Iris pigment epithelial cell (primary cell): ENCODE measurements around the gene RPGRIP1L.

Experiments used
- DNase-seq: peaks from one replicate; pipeline ENCODE4 v3.0.0-alpha.2; 2011; ENCODE audit warnings: low read depth

Gene RPGRIP1L

DNA sequence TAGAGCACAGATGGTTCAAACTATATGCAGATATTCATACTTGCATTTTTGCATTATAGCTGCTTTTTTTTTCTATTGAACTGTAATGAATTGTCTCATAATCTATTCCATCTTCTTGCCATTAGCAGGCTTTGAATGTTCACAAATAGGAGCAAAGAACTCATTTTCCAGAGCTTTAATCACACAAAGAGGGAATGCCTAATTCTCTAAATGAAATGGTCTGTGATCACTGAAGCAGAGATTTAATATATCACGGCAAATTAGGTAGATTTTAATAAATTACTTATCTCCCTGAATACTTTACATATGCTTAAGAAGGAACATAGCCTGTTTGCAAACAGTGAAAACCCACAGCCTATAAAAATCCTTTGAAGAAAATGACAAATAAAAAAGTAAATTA is 103.0 kb downstream of the RPGRIP1L start:
- no peak for DNase-seq

DNA sequence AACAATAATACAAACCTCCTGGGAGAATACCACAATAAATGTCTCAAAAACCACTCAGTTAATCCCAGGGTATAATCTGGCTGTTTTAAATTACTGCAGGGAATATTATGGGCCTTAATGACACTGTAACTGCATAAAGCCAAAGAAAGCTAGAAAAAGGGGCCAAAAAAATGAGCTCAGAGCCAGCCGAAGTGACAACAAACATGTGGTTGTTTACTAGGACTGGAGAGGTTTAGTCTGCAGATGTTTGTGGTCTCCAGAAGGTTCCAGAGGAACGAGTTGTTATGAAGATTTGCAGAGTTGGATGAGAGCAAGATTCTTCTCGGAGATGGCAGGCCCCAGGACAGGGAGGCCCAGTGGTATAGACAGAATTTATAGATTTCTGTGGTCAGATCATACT is 103.5 kb downstream of the RPGRIP1L start:
- DNase-seq = peak; percentile 4

DNA sequence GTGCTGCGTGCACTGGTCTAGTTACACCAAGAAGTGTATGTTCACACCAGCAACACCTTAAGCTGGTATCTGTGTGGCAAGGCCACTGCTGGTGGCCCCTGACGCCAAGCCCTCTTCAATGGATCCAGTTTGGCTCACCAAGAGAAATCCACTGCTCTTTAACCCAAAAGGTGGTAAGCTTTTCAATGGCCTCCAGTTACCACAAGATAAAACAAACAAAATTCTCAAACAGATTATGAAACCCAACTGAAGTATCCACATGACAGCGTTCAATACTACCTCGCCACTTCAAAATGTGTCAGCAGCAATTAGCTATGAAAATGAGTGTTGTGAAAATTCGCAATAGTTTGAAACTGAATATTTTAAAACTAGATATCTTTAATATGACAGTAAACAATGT is 104.1 kb downstream of the RPGRIP1L start:
- DNase-seq = no peak

DNA sequence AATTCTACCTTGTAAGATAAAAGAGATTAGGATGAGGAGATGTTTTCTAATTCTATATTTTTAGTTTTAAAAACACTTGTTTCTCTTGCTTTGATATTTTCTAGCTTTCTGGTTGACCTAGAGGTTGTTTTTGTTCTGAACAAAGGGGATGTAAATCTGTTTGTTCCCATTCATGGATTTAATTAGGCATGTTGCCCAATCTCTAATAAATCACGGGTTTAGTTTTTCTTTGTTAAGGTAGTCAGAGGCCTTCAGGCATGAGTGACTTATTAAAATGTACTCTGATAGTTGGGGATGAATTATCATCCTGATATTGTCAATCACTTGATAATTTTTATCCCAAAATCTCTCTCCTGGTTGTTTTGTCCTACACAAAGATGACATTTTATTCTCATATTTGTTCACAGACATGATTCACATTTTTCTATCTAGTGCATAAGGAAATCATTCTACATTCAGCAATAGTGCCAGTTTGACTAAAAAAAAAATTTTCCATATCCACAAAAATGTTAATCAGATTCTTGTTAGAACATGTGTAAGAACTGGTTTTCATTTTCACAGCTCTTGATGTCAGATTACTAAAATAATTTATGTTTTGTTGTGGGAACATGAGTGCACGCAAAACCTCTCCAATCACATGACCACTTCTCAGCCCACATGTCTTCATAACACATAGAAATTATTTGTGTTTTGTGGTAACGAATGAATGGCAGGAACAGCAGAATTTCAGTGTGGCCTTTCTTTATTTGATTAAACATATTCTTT is 105.0 kb downstream of the RPGRIP1L start:
- no peak for DNase-seq

DNA sequence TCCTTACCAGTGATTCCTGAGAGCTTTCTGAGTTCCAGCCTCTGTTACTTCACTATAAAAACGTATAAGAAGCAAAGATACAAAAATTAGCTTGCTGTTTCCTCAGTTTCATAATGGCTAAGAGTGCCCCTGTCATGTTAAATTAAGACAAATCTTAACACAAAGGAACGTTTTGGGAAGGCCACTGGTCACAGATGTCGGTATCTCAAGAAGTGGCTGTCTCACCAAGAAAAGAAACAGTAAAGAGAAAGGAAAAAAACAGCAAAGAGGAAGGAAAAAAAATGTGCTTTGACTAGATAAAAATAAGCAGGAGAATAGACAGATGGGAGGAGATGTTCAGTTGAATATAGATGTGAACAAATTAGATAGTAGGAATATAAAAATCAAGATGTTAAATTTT is 105.9 kb downstream of the RPGRIP1L start:
- no peak for DNase-seq

DNA sequence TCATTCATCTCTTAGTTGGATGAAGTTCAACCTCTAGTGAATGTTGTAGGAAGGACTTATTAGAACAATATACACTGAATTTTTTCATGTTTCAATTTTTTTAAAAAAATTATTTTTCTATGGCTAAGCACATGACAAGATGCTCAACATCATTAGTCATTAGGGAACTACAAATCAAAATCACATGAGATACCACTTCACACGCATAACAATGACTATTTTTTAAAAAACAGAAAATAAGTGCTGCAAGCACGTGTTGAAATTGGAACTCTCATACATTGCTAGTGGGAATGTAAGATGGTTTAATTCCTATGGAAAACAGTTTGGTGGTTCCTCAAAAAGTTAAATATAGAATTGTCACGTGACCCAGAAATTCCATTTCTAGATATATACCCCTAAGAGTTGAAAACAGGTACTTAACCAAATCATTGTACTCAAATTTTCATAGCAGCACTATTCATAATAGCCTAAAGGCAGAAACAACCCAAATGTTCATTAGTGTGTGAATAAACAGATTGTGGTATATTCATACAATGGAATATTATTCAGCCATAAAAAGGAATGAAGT is 115.5 kb downstream of the RPGRIP1L start:
- DNase-seq = no peak

DNA sequence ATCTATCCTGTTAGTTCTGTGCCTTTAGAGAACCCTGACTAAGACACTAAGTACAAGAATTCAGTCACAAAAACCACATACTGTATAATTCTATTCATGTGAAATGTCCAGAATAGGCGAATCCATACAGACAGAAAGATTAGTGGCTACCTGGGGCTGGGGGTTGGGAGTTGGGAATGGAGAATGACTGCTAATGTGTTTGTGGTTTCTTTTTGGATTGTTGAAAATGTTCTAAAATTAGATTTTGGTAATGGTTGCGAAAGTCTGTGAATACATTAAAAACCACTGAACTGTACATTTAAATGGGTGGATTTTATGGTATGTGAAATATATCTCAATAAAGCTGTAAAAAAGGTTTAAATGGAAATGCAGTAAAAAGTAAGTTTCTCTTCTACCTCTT is 120.3 kb downstream of the RPGRIP1L start:
- no peak for DNase-seq

DNA sequence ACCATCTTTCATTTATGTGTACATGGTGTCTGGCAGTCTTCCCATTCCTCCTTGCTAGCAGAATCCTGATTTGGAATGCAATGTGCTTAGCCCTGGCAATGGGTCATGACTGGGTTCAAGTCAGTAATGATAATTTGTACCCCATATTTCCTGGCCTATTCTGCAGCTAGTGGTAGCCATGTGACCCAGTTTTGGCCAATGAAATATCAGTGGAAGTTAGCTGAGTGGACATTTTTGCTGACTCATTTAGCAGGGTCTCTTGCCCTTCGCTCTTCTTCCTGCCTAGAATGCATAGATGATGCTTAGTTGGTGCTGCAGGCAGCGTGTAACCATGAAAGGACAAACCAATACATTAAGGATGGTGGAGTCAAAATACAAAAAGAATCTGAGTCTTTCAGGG is 121.9 kb downstream of the RPGRIP1L start:
- no peak for DNase-seq

DNA sequence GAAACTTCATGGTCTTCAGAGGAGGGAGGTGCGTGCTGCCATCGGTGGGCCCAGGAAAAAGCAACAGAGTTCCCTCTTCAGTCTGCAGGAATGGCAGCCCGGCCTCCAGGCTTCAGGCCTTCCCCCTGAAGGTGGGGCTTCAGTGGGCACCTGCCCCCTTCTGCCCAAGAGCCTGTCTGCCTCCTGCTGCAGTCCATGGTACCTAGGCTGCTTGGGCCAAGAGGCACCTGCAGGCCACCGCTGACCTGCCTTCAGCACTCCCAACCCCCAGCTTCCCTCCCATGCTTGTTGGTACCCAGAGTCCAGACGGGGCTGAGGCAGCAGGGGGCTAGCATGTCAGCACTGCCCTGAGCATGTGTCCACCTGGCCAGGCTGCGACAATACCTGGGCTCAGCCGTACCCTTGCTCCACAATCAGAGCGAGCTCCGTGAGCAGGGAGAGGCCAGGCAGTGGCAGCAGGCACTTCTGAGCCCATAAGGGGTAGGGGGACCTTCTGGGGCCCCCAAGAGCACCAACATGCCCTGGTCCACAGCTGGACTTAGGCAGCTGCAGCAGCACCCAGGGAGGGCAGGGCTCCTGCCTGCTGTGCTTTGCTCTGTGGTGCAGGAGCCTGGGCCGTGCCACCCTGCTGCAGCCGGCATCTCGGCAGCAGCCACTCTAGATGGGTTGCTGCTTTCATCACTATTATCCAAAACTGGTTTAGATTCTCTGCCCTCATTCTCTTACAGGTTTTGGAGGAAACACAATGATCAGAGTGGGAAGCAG is 123.4 kb downstream of the RPGRIP1L start:
- DNase-seq = no peak

DNA sequence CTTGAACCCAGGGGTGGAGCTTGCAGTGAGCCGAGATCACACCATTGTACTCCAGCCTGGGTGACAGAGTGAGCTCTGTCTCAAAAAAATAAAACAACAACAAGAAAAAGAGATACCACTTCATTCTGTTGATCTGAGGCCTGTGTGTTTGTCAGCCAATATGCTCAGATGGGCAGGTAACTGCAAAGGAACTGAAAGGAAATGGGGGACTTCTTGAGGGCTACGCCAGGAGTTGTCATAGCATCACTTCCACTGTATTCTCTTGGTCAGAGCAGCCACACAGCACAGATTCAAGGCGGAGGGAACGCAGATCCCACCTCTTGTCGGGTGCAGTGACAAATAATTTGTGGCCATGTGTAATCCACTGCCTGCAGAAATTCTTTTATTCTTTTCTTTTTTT is 126.8 kb downstream of the RPGRIP1L start:
- no peak for DNase-seq

DNA sequence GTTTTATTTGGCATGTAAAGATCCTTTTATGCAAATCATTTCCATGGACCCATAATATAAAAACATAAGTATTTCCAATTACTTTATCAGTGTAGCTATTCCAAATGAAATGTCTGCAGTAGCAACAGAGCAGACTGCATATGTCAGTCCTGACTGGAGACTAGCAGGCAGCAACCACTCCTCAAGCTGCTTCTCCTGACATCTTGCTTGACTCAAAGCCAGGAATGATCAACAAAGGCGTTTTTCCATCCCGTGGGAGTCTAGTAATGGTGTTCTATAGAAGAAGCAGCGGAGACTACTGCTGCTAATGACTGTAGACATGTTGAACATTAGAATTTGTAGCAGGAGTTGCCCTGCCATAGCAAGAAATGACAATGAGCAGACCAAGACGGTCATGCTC is 127.4 kb downstream of the RPGRIP1L start:
- DNase-seq = no peak

DNA sequence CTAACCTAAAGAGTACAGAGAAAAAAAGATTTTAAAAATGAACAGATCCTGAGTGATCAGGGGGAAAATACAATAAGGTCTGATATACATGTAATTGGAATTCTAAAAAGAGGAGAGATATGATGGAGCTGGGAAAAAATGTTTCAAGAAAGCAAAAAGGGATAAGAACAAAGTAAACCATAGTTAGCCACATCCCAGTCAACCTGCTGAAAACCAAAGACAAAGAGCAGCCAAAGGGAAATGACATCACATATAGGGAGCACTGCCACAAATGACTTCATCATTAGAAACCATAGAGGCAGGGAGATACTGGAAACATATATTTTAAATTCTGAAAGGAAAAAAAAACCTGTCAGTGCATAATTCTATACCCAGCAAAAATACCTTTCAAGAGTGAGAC is 131.9 kb downstream of the RPGRIP1L start:
- DNase-seq = no peak

DNA sequence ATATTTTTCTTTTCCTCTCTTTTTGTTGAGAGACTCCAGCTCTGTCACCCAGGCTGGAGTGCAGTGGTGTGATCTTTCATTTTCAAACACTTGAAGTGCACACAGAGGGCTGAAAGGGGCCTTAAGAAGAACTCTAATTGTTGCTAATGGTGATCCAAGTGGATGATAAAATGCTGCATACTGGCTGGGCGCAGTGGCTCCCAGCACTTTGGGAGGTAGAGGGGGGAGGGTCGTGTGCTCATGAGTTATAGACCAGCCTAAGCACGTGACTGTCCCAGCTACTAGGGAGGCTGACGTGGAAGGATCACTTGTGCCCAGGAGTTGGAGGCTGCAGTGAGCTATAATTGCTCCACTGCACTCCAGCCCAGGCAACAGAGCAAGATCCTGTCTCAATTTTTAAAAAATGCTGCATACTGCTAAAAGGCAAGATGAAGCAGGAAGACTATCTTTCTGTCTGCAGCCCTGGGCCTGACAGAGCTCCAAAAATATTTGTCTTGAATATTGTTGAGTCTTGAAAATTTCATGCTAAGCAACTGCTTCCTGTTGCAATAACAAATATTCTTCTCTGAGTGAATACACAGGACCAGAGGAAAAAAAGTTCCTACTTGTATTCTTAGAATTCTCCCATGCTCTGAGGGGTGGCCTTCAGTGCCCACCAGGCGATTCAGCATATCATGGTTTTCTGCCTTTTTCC is 137.0 kb downstream of the RPGRIP1L start:
- DNase-seq = no peak

DNA sequence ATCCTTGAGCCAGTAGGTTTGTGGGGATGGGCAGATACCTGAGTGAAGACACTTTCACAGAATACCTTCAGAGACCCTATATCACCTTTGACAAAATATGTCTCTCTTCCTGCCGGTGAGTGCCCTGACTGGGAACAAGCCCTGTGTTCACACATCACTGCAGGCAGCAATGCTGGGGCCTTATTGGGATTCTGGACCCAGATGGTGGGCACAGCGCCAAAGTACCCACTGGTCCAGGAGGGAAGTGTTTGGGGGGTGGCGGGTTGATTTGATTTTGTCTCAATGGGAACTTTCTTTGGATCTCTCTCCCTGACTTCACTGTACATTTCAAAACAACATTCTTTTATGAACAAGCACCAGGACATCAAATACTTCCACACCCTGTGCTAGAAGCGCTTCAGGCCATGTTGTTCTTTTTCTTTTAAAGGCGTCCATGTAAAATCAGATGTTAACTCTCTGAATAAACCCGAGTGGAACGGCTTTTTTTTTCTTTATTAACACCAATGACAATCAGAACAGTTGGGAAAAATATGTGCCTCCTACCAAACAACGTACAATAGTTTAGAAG is 138.3 kb downstream of the RPGRIP1L start:
- DNase-seq = no peak

DNA sequence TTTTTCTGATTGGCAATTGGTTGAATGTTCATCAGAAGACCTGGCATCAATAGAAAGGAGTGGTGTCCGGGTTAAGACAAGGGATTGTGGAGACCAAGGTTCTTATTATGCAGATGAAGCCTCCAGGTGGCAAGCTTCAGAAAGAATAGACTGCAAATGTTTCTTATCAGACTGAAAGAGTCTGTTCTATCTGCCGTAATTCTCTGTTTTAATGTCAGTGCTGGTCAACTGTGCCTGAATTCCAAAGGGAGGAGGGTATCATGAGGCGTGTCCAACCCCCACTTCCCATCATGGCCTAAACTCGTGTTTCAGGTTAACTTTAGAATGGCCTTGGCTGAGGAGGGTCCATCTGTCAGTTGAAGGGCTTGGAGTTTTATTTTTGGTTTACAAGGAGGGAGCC is 140.2 kb downstream of the RPGRIP1L start:
- DNase-seq = no peak

DNA sequence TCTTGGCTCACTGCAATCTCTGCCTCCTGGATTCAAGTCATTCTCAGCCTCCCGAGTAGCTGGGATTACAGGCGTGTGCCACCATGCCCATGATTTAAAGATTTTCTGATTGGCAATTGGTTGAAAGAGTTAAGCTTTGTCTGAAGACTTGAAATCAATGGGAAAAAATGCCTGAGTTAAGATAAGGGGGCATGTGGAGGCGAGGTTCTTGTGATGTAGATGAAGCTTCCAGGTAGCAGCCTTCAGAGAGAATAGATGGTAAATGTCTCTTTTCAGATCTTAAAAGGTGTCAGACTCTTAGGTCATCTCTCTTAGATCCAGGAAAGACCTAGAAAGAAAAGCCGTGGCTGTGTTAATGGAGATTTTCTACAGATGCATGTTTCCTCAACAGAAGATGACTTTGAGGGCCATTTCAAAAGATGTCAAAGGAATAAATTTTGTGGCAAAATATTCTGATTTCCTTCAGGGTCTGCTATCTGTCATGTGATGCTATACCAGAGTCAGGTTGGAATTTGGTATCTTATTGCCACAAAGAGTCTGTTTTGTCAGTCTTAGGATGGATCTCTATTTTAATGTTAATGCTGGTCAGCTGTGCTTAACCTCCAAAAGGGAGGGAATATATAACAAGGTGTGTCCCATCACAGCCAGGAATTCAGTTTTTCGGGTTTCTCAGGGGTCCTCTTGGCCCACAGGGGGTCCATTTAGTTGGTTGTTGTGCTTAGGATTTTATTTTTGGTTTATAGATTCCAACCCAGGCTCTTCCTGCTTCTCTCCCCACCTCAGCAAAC is 142.4 kb downstream of the RPGRIP1L start:
- no peak for DNase-seq

DNA sequence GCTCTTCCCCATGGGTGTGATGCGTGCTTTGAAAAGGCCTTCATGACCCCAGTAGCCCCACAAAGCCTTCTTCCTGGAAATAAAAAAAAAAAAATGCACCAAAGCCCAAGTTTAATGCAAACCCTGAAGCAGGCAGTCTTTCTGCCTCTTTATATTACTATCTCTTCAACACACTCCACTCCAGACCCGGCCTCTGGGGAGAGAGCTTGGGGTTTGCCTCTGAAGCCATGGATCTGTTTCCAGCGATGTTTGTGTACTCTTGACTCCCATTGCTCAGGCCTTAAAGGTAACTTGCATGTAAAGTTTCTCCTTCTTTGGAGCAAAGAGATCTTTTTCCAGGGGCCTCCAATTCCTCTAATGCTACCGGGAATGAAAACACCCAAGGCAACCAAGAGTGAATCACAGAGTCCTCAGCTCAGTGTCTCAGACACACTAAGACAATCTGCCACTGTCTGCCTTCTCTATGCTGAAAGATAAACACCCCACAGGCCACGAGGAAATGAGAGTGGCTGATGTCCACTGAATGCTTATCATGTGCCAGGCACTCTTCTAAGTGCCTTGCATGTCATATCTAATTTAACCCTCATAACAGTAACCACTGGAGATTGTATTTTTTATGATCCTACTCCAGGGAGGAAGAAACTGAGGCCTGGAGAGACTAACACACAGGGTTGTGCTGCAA is 144.2 kb downstream of the RPGRIP1L start:
- no peak for DNase-seq

DNA sequence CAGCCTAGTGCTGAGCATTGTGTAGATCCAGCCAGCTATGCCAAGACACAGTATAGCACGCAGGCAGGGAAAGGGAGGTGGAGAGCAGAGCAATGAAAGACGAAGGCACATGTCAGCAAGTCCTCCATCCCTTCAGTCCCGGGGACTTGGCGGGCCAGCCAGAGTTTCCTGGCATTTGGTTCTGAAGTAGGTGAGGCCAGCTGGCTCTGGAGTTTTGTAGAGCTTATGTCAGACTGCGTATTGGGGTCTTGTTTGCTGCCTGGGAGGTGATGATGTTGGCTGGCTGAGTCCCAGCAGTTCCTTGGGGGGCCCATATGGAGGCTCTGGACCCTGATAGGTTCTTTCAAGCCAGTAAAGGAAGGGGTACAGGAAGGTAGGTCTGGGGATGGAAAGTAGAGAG is 144.9 kb downstream of the RPGRIP1L start:
- no peak for DNase-seq

DNA sequence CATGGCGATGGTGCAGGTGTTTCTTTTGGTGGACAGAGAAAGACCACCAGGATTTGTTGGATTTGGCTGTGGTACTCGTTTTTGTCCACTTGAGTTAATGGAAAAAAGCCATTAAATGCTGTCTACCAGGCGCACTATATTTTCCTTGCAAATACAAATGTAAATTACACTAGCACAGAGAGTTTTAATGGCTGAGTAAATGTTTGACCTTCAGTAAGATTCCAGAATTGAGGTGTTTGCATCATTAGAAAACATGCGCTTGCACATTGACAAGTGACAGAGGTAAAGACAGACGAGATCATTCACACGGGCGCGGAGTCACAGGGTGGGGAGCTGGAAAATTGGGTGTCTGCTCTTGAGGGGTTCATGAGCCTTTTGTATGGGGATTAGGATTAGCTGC is 147.1 kb downstream of the RPGRIP1L start:
- no peak for DNase-seq

DNA sequence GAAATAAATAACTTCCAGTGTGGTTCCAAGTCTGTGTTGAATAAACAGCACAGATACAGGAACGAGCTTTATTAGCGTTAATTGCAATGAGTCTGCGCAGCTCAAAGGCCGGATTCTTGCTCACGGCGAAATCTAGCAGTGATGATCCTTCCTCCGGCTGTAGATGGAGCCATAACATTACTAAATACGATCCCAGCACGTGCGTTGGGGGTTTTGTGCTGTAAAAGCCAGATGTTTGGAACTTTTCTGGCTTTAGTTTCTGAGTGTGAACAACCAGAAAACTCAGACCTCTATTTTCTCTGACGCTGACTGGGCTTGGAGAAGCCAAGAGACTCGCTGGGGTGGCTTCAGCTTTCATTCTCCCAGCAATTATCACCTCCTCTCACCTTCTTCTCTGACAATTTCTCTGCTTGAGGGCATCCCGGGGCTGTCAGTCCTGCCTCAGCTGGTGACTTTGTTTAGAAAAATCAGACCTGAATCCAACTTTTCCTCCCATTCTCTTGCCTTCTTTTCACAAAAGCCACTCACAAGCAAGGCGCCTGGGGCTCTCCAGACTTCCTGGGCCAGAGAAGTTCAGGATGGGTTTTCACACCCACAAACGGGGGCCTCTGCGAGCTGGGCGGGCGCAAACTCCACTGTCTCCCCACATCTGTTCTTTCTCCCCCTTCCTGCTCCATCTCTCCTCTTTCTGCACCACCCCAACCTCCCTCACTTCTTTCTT is 153.5 kb downstream of the RPGRIP1L start:
- DNase-seq = peak; percentile 83
